Spinal cord (tissue), 10 donors: ENCODE data around the gene TERB2. TPM values are rescaled to one million over a fixed set of nuclear protein-coding genes. Genes with fewer than 3 reads are reported as not detected.
"Not testable (repeated sequence)": the region's sequence is repeated elsewhere in the genome, so short reads cannot be mapped to it uniquely, and the experiment has no call there.

Experiments
- DNase-seq, 6 donors: peaks; one replicate each; pipeline versions ENCODE4 v3.0.0 to v3.0.0-alpha.2; 2013 to 2015; ENCODE audit warnings: low spot score in 6 of 6, low read depth in 4 of 6
- H3K27ac ChIP-seq: one replicate; pipeline ENCODE4 v1.5.1; 2013; ENCODE audit warnings: low read depth, low read length, control low read depth
- H3K27me3 ChIP-seq: one replicate; pipeline ENCODE4 v1.6.1; 2013; ENCODE audit warnings: low read length; ENCODE audit not compliant: control insufficient read depth, insufficient read depth
- H3K36me3 ChIP-seq: one replicate; pipeline ENCODE4 v1.6.1; 2013; ENCODE audit warnings: low read length; ENCODE audit not compliant: control insufficient read depth, insufficient read depth
- H3K4me1 ChIP-seq: one replicate; pipeline ENCODE4 v1.6.1; 2013; ENCODE audit warnings: low read length; ENCODE audit not compliant: control insufficient read depth, insufficient read depth
- H3K4me3 ChIP-seq: one replicate; pipeline ENCODE4 v1.5.1; 2013; ENCODE audit warnings: low read depth, low read length, control low read depth
- H3K9me3 ChIP-seq: one replicate; pipeline ENCODE4 v1.6.1; 2013; ENCODE audit warnings: low read length; ENCODE audit not compliant: control insufficient read depth, insufficient read depth
- WGBS: methylation state at CpG from one replicate; pipeline ENCODE4 v1.1.5; 2013; ENCODE audit warnings: missing lambda C conversion rate; ENCODE audit not compliant: insufficient coverage; 5-methylcytosine and 5-hydroxymethylcytosine counted together
- polyA plus RNA-seq, 2 donors: library from polyadenylated mRNA; unstranded; fragments of 120-200 nt; gene quantifications; one replicate each; pipeline ENCODE4 v1.2.1, GENCODE V29; 2013; ENCODE audit not compliant: insufficient read length in 2 of 2
- total RNA-seq, 2 donors: library from RNA; depleted of rRNA in 1 of 2; stranded (reverse); fragments of 120-200 nt in 1 of 2; fragments of >200 nt in 1 of 2; gene quantifications; one replicate each; pipeline versions ENCODE4 v1.2.3 to v1.2.4, GENCODE V29; 2013 to 2014
- donor health status: healthy.

The TERB2 gene
- total and polyA plus RNA-seq, 4 donors: not detected

DNA sequence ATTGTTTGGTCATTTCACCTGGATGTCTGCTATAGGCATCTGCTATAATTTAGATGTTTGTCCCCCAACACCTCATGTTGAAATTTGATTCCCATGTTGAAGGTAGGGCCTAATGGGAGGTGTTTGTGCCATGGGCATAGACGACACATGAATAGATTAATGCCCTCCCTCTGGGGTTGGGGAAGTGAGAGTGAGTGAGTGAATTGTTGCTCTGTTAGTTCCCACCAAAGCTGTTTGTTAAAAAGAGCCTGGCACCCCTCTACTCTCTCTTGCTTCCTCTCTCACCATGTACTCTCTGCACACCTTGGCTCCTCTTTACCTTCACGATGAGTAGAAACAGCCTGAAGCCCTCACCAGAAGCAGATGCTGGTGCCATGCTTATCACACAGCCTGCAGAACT is 42.6 kb downstream of the TERB2 start:
- Histone ChIP-seq H3K27ac (no peak overlapping the region), H3K36me3 (no peaks in the 10 kb centered on the region), H3K27me3 (no peaks in the 10 kb centered on the region), H3K4me1 (no peaks in the 10 kb centered on the region), H3K9me3 (no peaks in the 10 kb centered on the region), H3K4me3 (no peak overlapping the region)
- DNase-seq: no peak
- 100% methylated on average over 1 of the region's 2 CpGs for WGBS

DNA sequence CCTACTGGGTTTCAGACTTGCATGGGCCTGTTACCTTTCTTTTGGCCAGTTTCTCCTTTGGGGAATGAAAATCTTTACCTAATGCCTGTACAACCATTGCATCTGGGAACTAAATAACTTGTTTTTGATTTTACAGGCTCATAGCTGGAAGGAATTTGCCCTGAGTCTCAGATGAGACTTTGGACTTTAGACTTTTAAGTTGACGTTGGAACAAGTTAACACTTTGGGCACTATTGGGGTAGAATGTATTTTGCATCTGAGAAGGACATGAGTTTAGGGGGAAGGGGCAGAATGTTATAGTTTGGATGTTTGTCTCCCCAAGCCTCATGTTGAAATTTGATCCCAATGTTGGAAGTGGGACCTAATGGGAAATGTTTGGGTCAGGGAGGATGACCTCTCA is 44.7 kb downstream of the TERB2 start:
- not testable (repeated sequence) for H3K4me1 ChIP-seq, H3K36me3 ChIP-seq, H3K27me3 ChIP-seq, H3K9me3 ChIP-seq, H3K4me3 ChIP-seq, H3K27ac ChIP-seq, DNase-seq
- 91% methylated on average over 1 of the region's 1 CpG for WGBS

- peak overlapping the region; percentile 57 for H3K27ac ChIP-seq
- WGBS: 89% methylated on average over 1 of the region's 2 CpGs
- not testable (repeated sequence) for H3K36me3 ChIP-seq, H3K4me3 ChIP-seq, H3K27me3 ChIP-seq, H3K4me1 ChIP-seq, DNase-seq, H3K9me3 ChIP-seq
Measured at GRCh38 chr15:45003731-45004410, 47.4 kb downstream of the TERB2 start.

DNA sequence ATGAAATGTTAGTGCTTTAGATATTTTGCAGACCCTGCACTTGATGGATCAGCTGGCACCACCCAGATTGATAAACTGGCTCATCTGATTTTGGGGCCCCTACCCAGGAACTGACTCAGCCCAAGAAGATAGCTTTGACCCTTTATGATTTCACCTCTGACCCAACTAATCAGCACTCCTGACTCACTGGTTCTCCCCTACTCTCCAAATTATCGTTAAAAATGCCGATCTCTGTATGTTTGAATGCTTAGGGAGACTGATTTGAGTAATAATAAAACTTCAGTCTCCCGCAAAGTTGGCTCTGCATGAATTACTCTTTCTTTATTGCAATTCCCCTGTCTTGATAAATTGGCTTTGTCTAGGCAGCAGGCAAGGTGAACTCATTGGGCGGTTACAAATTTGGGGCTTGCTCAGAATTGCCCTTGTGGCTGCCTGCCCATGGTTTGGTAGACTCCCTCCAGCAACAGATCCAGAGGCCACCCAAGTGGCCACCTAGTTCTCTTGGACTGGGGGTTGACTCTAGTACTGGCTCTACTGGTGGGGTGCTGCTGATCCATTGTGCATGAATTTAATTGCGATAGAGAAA is 48.2 kb downstream of the TERB2 start:
- H3K36me3 ChIP-seq, H3K27me3 ChIP-seq, H3K27ac ChIP-seq, DNase-seq, H3K4me3 ChIP-seq, H3K4me1 ChIP-seq, H3K9me3 ChIP-seq: not testable (repeated sequence)
- WGBS: 95% methylated on average over 2 of the region's 5 CpGs

DNA sequence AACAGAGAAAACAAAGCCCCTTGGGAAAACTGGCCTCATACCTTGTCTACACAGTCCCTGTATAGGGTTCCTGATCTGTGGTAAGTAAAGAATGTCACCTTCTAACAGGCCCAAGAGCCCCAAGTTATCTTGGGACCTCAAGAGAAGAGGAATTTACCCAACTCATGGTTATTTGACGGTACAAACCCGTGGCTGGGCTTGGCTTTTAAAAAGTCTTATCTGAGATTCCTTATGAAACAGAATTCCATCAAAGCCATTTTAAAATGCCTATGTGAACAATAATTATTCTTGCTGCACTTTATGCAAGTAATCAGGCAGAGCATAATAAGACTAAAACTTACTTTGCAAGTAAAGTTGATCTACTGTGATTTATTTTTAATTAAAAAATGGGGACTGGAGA is 52.6 kb downstream of the TERB2 start:
- H3K4me1 ChIP-seq: no peaks in the 10 kb centered on the region
- H3K27ac ChIP-seq: no peak overlapping the region
- 100% methylated on average over 1 of the region's 2 CpGs for WGBS
- peaks cover 4% of the 10 kb centered on the region for H3K9me3 ChIP-seq
- no peaks in the 10 kb centered on the region for H3K27me3 ChIP-seq
- no peak overlapping the region for H3K4me3 ChIP-seq
- no peak for DNase-seq
- no peaks in the 10 kb centered on the region for H3K36me3 ChIP-seq

DNA sequence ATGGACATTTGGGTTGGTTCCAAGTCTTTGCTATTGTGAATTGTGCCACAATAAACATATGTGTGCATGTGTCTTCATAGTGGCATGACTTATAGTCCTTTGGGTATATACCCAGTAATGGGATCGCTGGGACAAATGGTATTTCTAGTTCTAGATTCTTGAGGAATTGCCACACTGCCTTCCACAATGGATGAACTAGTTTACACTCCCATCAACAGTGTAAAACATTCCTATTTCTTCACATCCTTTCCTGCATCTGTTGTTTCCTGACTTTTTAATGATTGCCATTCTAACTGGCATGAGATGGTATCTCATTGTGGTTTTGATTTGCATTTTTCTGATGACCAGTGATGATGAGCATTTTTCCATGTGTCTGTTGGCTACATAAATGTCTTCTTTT is 58.6 kb downstream of the TERB2 start:
- H3K36me3 ChIP-seq, DNase-seq, H3K27me3 ChIP-seq, H3K27ac ChIP-seq, H3K4me1 ChIP-seq, H3K4me3 ChIP-seq, H3K9me3 ChIP-seq: not testable (repeated sequence)
- WGBS: no CpG with 5 or more reads among the region's 1 CpG

GRCh38 chr15:45020222-45020900 is 63.9 kb downstream of the TERB2 start:
- H3K9me3 ChIP-seq, H3K27ac ChIP-seq, H3K36me3 ChIP-seq, DNase-seq, H3K27me3 ChIP-seq, H3K4me3 ChIP-seq: not testable (repeated sequence)
- 83% methylated on average over 8 of the region's 9 CpGs for WGBS
- H3K4me1 ChIP-seq: peaks cover 20% of the 10 kb centered on the region

GRCh38 chr15:45020901-45021259 is 64.4 kb downstream of the TERB2 start:
- not testable (repeated sequence) for H3K4me3 ChIP-seq, H3K27me3 ChIP-seq, H3K36me3 ChIP-seq, H3K9me3 ChIP-seq, H3K27ac ChIP-seq, DNase-seq
- peaks cover 20% of the 10 kb centered on the region for H3K4me1 ChIP-seq
- WGBS: 95% methylated on average over 9 of the region's 9 CpGs

GRCh38 chr15:45021348-45021747 is 64.9 kb downstream of the TERB2 start:
- WGBS: 95% methylated on average over 6 of the region's 6 CpGs
- H3K9me3 ChIP-seq: no peaks in the 10 kb centered on the region
- peaks cover 20% of the 10 kb centered on the region for H3K4me1 ChIP-seq
- DNase-seq: no peak
- H3K27ac ChIP-seq: no peak overlapping the region
- H3K36me3 ChIP-seq: no peaks in the 10 kb centered on the region
- H3K27me3 ChIP-seq: no peaks in the 10 kb centered on the region
- H3K4me3 ChIP-seq: no peak overlapping the region
